Smooth muscle cell (in vitro differentiated cells): ENCODE results near the gene IGSF10. TPM values are rescaled to one million over a fixed set of nuclear protein-coding genes. Genes with fewer than 3 reads are reported as not detected.

ENCODE experiments used
- DNase-seq: peaks from one replicate; lab custom pipeline; 2025; ENCODE audit not compliant: unreplicated experiment; lab: John Stamatoyannopoulos, UW
- H2AFZ ChIP-seq: fragments of 200-600 bp; sonication (generic); 2 replicates; pipeline ENCODE4 v1.6.0; 2016; ENCODE audit warnings: antibody characterized with exemption, low read depth, mild to moderate bottlenecking
- H3F3A ChIP-seq: fragments of 200-600 bp; sonication (generic); 2 replicates; pipeline ENCODE4 v1.6.0; 2017; ENCODE audit warnings: antibody characterized with exemption, low read depth
- H3K27ac ChIP-seq: fragments of 200-600 bp; sonication (generic); 2 replicates; pipeline ENCODE4 v1.5.1; 2016; ENCODE audit warnings: low read depth, mild to moderate bottlenecking
- H3K27me3 ChIP-seq: fragments of 200-600 bp; sonication (generic); 2 replicates; pipeline ENCODE4 v1.6.1; 2016; ENCODE audit warnings: low read depth, mild to moderate bottlenecking
- H3K36me3 ChIP-seq: fragments of 200-600 bp; sonication (generic); 2 replicates; pipeline ENCODE4 v1.5.1; 2016; ENCODE audit warnings: low read depth
- H3K4me1 ChIP-seq: fragments of 200-600 bp; sonication (generic); 2 replicates; pipeline ENCODE4 v1.5.1; 2016; ENCODE audit warnings: low read depth
- H3K4me2 ChIP-seq: fragments of 200-600 bp; sonication (generic); 2 replicates; pipeline ENCODE4 v1.6.0; 2016; ENCODE audit warnings: mild to moderate bottlenecking
- H3K4me3 ChIP-seq: fragments of 200-600 bp; sonication (generic); 2 replicates; pipeline ENCODE4 v1.5.1; 2016; ENCODE audit warnings: mild to moderate bottlenecking
- H3K79me2 ChIP-seq: fragments of 200-600 bp; sonication (generic); 2 replicates; pipeline ENCODE4 v1.6.0; 2016; ENCODE audit warnings: low read depth, mild to moderate bottlenecking
- H3K9ac ChIP-seq: fragments of 200-600 bp; sonication (generic); 2 replicates; pipeline ENCODE4 v1.6.0; 2016; ENCODE audit warnings: low read depth
- H3K9me3 ChIP-seq: fragments of 200-600 bp; sonication (generic); replicated peaks from 2 replicates; pipeline ENCODE4 v1.5.1; 2016; ENCODE audit warnings: low read depth
- H4K20me1 ChIP-seq: fragments of 200-600 bp; sonication (generic); 2 replicates; pipeline ENCODE4 v1.6.0; 2016; ENCODE audit warnings: low read depth
- WGBS: methylation state at CpG from one replicate; pipeline ENCODE4 v1.1.7; 2016; ENCODE audit warnings: low lambda C conversion rate; 5-methylcytosine and 5-hydroxymethylcytosine counted together
- polyA plus RNA-seq: library from polyadenylated mRNA; unstranded; fragments of >200 nt; fragmentation: Nextera tagmentation; extraction: Ambion mirVana; gene quantifications from 2 replicates; pipeline ENCODE4 v1.2.1, GENCODE V29; 2016
- total RNA-seq: library from RNA; depleted of rRNA; stranded (reverse); fragments of >200 nt; gene quantifications from 2 replicates; pipeline ENCODE4 v1.2.3, GENCODE V29; 2014
- TF ChIP-seq, protein P1 (sequence below): fragments of 200-600 bp; sonication (generic); IDR thresholded peaks from 2 replicates; pipeline ENCODE4 v1.5.1; 2017; ENCODE audit warnings: borderline replicate concordance, mild to moderate bottlenecking, antibody characterized with exemption; ENCODE audit not compliant: insufficient read depth, poor library complexity, severe bottlenecking

IGSF10 gene
- total and polyA plus RNA-seq, 2 experiments from 2014 or later = 1.3 TPM; not detected in 1

DNA sequence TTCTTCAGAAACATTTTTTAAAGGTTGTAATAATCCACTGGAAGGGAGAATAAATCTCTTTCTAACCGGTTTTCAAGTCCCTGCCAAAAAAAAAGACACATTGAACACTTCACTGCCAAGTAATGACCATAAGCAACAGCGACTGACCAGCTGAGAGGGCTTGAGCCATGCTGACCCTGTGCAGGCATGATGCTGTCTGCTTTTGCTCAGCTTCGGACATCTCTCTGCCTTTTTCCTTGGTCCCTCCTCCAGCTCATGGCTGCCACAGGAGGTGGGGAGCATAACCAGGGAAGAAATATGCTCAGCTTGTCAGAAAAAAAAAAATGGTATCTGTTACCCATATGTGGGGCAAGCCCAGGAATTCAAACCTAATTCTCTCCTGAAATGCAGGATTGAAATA lies 1.5 kb downstream of the IGSF10 start:
- Histone ChIP-seq H2AFZ (no peak overlapping the region), H3K36me3 (no peaks in the 10 kb centered on the region), H3K4me3 (no peak overlapping the region), H3F3A (no peaks in the 10 kb centered on the region), H3K27ac (no peak overlapping the region), H3K4me2 (no peak overlapping the region), H3K4me1 (no peaks in the 10 kb centered on the region), H4K20me1 (no peaks in the 10 kb centered on the region), H3K27me3 (peaks cover 18% of the 10 kb centered on the region), H3K9me3 (no peaks in the 10 kb centered on the region), H3K79me2 (no peaks in the 10 kb centered on the region), H3K9ac (no peak overlapping the region)
- TF ChIP-seq, protein P1, sequence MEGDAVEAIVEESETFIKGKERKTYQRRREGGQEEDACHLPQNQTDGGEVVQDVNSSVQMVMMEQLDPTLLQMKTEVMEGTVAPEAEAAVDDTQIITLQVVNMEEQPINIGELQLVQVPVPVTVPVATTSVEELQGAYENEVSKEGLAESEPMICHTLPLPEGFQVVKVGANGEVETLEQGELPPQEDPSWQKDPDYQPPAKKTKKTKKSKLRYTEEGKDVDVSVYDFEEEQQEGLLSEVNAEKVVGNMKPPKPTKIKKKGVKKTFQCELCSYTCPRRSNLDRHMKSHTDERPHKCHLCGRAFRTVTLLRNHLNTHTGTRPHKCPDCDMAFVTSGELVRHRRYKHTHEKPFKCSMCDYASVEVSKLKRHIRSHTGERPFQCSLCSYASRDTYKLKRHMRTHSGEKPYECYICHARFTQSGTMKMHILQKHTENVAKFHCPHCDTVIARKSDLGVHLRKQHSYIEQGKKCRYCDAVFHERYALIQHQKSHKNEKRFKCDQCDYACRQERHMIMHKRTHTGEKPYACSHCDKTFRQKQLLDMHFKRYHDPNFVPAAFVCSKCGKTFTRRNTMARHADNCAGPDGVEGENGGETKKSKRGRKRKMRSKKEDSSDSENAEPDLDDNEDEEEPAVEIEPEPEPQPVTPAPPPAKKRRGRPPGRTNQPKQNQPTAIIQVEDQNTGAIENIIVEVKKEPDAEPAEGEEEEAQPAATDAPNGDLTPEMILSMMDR = no peak
- no peak for DNase-seq
- 50% methylated on average over 3 of the region's 3 CpGs for WGBS

DNA sequence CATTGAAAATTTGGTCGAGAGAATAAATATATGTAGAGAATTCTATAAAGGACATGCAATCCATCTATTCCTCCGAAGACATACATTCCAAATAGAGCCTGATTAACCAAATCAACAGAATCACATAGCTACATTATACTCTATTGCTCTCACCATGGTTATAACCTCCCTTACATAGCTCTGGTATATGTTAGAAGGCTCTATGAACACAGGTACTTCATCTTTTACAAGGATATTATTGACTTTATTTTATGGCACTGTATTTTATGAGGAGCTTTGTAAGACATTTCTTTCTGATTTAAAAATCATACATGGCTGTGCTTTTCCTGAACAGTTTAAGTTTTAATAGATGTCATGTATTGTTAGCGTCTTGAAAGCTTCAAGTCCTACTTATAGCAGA lies 4.8 kb downstream of the IGSF10 start:
- Histone ChIP-seq H4K20me1 (no peaks in the 10 kb centered on the region), H3K4me3 (no peak overlapping the region), H3K9me3 (no peaks in the 10 kb centered on the region), H3K9ac (no peak overlapping the region), H3K4me1 (no peaks in the 10 kb centered on the region), H3K79me2 (no peaks in the 10 kb centered on the region), H3K4me2 (no peak overlapping the region), H2AFZ (no peak overlapping the region), H3F3A (no peaks in the 10 kb centered on the region), H3K27me3 (peaks cover 6% of the 10 kb centered on the region), H3K36me3 (no peaks in the 10 kb centered on the region), H3K27ac (no peak overlapping the region)
- TF ChIP-seq, protein P1 = no peak
- DNase-seq = no peak
- 91% methylated on average over 3 of the region's 3 CpGs for WGBS

DNA sequence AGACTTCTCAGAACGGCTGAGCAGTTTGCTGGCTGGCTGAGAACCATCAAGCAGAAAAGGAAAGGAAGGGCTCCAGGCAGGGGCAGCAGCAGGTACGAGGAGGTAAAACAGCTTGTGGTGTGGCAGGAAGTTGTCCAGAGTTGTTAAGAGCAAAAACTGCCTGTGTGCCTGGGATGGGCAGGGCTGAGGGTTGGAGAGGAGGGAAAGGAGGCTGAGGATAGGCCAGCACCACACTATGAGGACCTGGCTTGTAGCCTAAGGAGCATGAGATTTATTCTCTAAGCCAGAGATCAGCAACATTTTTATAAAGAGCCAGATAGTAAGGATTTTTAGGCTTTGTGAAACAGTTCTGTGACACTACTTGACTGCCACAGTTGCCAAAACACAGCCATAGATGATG lies 8.0 kb downstream of the IGSF10 start:
- H3K9me3 ChIP-seq = no peaks in the 10 kb centered on the region
- no peaks in the 10 kb centered on the region for H3K27me3 ChIP-seq
- H3K4me3 ChIP-seq = no peak overlapping the region
- no peak overlapping the region for H2AFZ ChIP-seq
- DNase-seq = no peak
- 83% methylated on average over 2 of the region's 2 CpGs for WGBS
- TF ChIP-seq, protein P1 = no peak
- no peaks in the 10 kb centered on the region for H4K20me1 ChIP-seq
- no peak overlapping the region for H3K27ac ChIP-seq
- no peaks in the 10 kb centered on the region for H3F3A ChIP-seq
- H3K4me1 ChIP-seq = no peaks in the 10 kb centered on the region
- no peaks in the 10 kb centered on the region for H3K36me3 ChIP-seq
- no peak overlapping the region for H3K4me2 ChIP-seq
- no peak overlapping the region for H3K9ac ChIP-seq
- H3K79me2 ChIP-seq = no peaks in the 10 kb centered on the region

DNA sequence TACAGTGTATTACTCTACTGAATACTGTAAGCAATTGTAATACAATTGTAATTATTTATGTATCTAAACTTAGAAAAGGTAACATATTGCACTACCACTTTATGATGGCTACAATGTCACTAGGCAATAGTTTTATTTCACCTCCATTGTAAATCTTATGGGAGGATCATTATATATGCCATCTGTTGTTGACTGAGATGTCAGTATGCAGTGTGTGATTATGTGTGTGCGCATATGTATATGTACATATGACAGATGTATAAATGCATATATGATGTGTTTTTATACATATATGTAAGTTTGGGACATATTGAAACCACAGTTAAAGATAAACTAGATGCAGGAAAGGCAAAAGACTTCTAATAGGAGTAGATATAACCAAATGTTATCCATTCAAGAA lies 8.5 kb downstream of the IGSF10 start:
- H3K9me3 ChIP-seq = no peaks in the 10 kb centered on the region
- H3K9ac ChIP-seq = no peak overlapping the region
- no peak overlapping the region for H2AFZ ChIP-seq
- TF ChIP-seq, protein P1 = no peak
- no peak overlapping the region for H3K4me3 ChIP-seq
- H3F3A ChIP-seq = no peaks in the 10 kb centered on the region
- no peaks in the 10 kb centered on the region for H3K4me1 ChIP-seq
- H3K36me3 ChIP-seq = no peaks in the 10 kb centered on the region
- WGBS = 0% methylated on average over 1 of the region's 1 CpG
- H4K20me1 ChIP-seq = no peaks in the 10 kb centered on the region
- no peaks in the 10 kb centered on the region for H3K79me2 ChIP-seq
- H3K27ac ChIP-seq = no peak overlapping the region
- H3K4me2 ChIP-seq = no peak overlapping the region
- H3K27me3 ChIP-seq = no peaks in the 10 kb centered on the region
- no peak for DNase-seq
